Adrenal gland (tissue), 5 donors: Measurements from ENCODE around the gene MTHFD1L.
"Not testable (repeated sequence)": the region's sequence is repeated elsewhere in the genome, so short reads cannot be mapped to it uniquely, and the experiment has no call there.

ENCODE experiments used
- CTCF ChIP-seq, 6 experiments: fragments of 450-650 bp in 4 of 6; fragments of 200-600 bp in 2 of 6; sonication (generic) in 1 of 6; IDR thresholded peaks; 1 replicate in 5 of 6; 2 replicates in 1 of 6; pipeline versions ENCODE4 v1.5.1 to v1.8.0; 2016 to 2021; ENCODE audit warnings: antibody characterized with exemption in 6 of 6, mild to moderate bottlenecking in 2 of 6, moderate library complexity in 1 of 6
- POLR2A ChIP-seq, 2 donors: fragments of 450-650 bp; IDR thresholded peaks; one replicate each; pipeline ENCODE4 v1.6.1; 2017; ENCODE audit warnings: antibody characterized with exemption in 2 of 2, mild to moderate bottlenecking in 2 of 2, moderate library complexity in 1 of 2
- donor health status: DM: no; HTN: no; CAD: no.

- not testable (repeated sequence) for TF ChIP-seq CTCF, POLR2A (IDR thresholded peaks at IDR 0.05)
These were observed 259.7 kb downstream of the MTHFD1L start for GRCh38 chr6:151125242-151125641.
